ENCODE measurements around the gene CREB3L2. TPM values are rescaled to one million over a fixed set of nuclear protein-coding genes. Genes with fewer than 3 reads are reported as not detected.

The CREB3L2 gene
- total and polyA plus RNA-seq, 2 of the 8 experiments (the other 6 are each of a cell fraction or from before 2014, with no cell fraction given), result 14.4 to 48.3 TPM

GRCh38 chr7:137984181-137985041 is 17.5 kb downstream of the CREB3L2 start:
- POLR2A ChIA-PET (ENCODE audit: partially characterized antibody), result no interaction called here
- H3K4ac ChIP-seq (replicated peaks; ENCODE audit: insufficient read length, low read depth, low read length), result no peak overlapping the region
- no peak overlapping the region for H3K27ac ChIP-seq (ENCODE audit: low read depth, low read length)
- H3K27me3 ChIP-seq (replicated peaks in 1 of 4; ENCODE audit: control insufficient read depth in 3 of 4, extremely low read depth in 1 of 4, insufficient read depth in 3 of 4, low read length in 3 of 4), result no peaks in the 10 kb centered on the region
- H3K18ac ChIP-seq (ENCODE audit: extremely low read depth, low read length), result no peak overlapping the region
- peaks cover 0 to 2% of the 10 kb centered on the region in 2 experiments for H4K20me1 ChIP-seq (replicated peaks in 1 of 2; ENCODE audit: control insufficient read depth in 1 of 2, insufficient read depth in 2 of 2, low read length in 2 of 2)
- H3K9ac ChIP-seq (replicated peaks in 1 of 4; ENCODE audit: extremely low read depth in 1 of 4, low read depth in 3 of 4, low read length in 3 of 4), result no peak overlapping the region
- H3K56ac ChIP-seq (replicated peaks; ENCODE audit: insufficient read length, low read depth, low read length), result no peak overlapping the region
- no peak overlapping the region; the same call in 1 of the 2 replicates for H2BK5ac ChIP-seq (ENCODE audit: low read depth, low read length)
- H2BK20ac ChIP-seq (ENCODE audit: low read length), result no peak overlapping the region
- H2BK120ac ChIP-seq (replicated peaks; ENCODE audit: low read depth, low read length), result no peak overlapping the region
- TF ChIP-seq MAFK (IDR thresholded peaks at IDR 0.05; ENCODE audit: low read depth, low read length) (no peak), TCF12 (IDR thresholded peaks at IDR 0.05; ENCODE audit: low read depth, low read length) (no peak), RBBP5 (IDR thresholded peaks at IDR 0.05; ENCODE audit: borderline replicate concordance, low read depth, low read length) (no peak)
- TF ChIP-seq, protein P1, sequence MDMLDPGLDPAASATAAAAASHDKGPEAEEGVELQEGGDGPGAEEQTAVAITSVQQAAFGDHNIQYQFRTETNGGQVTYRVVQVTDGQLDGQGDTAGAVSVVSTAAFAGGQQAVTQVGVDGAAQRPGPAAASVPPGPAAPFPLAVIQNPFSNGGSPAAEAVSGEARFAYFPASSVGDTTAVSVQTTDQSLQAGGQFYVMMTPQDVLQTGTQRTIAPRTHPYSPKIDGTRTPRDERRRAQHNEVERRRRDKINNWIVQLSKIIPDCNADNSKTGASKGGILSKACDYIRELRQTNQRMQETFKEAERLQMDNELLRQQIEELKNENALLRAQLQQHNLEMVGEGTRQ (IDR thresholded peaks at IDR 0.05; ENCODE audit: low read length), result no peak
- CTCF ChIA-PET (ENCODE audit: partially characterized antibody), result interaction anchor here (0.6 to 1.3 kb wide), 8 partner anchors 15 to 755 kb away, joined by 3 to 4 read pairs (median 3); no protein-coding TSS in a partner anchor
- no peak overlapping the region for H4K8ac ChIP-seq (ENCODE audit: extremely low read depth, insufficient read depth, low read length)
- no peak overlapping the region for H4K91ac ChIP-seq (replicated peaks; ENCODE audit: insufficient read length, low read length)
- FAIRE-seq, result no peak
- no peak overlapping the region for H2BK12ac ChIP-seq (ENCODE audit: low read depth, low read length)
- peaks cover 19 to 82% of the 10 kb centered on the region in 2 experiments for H3K79me2 ChIP-seq (ENCODE audit: control insufficient read depth in 1 of 2, insufficient read depth in 2 of 2, low read length in 2 of 2)
- peaks cover 0 to 4% (median 1%) of the 10 kb centered on the region in 4 experiments; a peak in 2 of 8 replicates for H3K36me3 ChIP-seq (ENCODE audit: control insufficient read depth in 2 of 4, insufficient read depth in 4 of 4, low read length in 3 of 4)
- no peak overlapping the region for H2AFZ ChIP-seq (ENCODE audit: low read length)
- no peaks in the 10 kb centered on the region for H3K23me2 ChIP-seq (ENCODE audit: low read depth, low read length)
- no peak overlapping the region for H3K4me3 ChIP-seq (ENCODE audit: extremely low read depth in 1 of 4, insufficient read depth in 2 of 4, low read depth in 3 of 4, low read length in 4 of 4)
- no peak overlapping the region for H3K4me2 ChIP-seq (ENCODE audit: insufficient read depth in 1 of 2, low read depth in 2 of 2, low read length in 2 of 2)
- peaks cover 12% of the 10 kb centered on the region for H3K79me1 ChIP-seq (ENCODE audit: low read depth, low read length)
- DNase-seq (ENCODE audit: low read depth in 1 of 2, low spot score in 2 of 2), result no peak
- H2BK15ac ChIP-seq (ENCODE audit: low read length), result no peak overlapping the region
- H2AK5ac ChIP-seq (ENCODE audit: low read depth, low read length), result no peak overlapping the region
- peaks cover 0 to 3% (median 1%) of the 10 kb centered on the region in 4 experiments; a peak in 3 of 7 replicates for H3K4me1 ChIP-seq (replicated peaks in 1 of 4; ENCODE audit: control insufficient read depth in 3 of 4, insufficient read depth in 4 of 4, low read length in 3 of 4)
- no peak overlapping the region for H3K14ac ChIP-seq (ENCODE audit: insufficient read length)
- WGBS, 2 experiments (ENCODE audit: extremely low coverage in 1 of 2, insufficient coverage in 1 of 2, insufficient read length in 1 of 2, insufficient replicate concordance in 2 of 2, low coverage in 1 of 2, low lambda C conversion rate in 2 of 2, missing lambda C conversion rate in 1 of 2), result 93% methylated on average over 11 of the region's 11 CpGs; no CpG with 5 or more reads in 1 of the 2 experiments
- H3K23ac ChIP-seq (ENCODE audit: insufficient read length), result no peak overlapping the region
- peaks cover 2 to 6% of the 10 kb centered on the region in 2 experiments; a peak in 1 of 4 replicates for H3K9me3 ChIP-seq (ENCODE audit: insufficient read depth in 2 of 2, low read depth in 1 of 2, low read length in 1 of 2)
- H4K5ac ChIP-seq (ENCODE audit: insufficient read length, low read depth, low read length), result no peak overlapping the region
